Lung (tissue), 16 donors: ENCODE data around the gene COPS7A. TPM values are rescaled to one million over a fixed set of nuclear protein-coding genes. Genes with fewer than 3 reads are reported as not detected.
A peak's percentile ranks its signal among the peaks of the same experiment; 100 is the strongest.

Source experiments
- ATAC-seq: fragments of 200-7000 bp; cut with Tn5 transposase; one replicate; pipeline ENCODE4 v1.9.1; 2020; ENCODE audit warnings: moderate number of reproducible peaks; ENCODE audit not compliant: insufficient read depth, low FRiP score
- DNase-seq, 3 donors: peaks; one replicate each; pipeline ENCODE4 v3.0.0-alpha.2; 2013 to 2017
- H3K27ac ChIP-seq, 2 donors: one replicate each; pipeline ENCODE4 v1.5.1; 2013; ENCODE audit warnings: mild to moderate bottlenecking in 2 of 2, moderate library complexity in 2 of 2, control low read depth in 1 of 2, inconsistent platforms in 1 of 2, low read depth in 1 of 2, low read length in 1 of 2
- H3K27me3 ChIP-seq, 3 donors: one replicate each; pipeline ENCODE4 v1.5.1; 2013; ENCODE audit warnings: low read length in 2 of 3; ENCODE audit not compliant: control insufficient read depth in 3 of 3, insufficient read depth in 3 of 3
- H3K36me3 ChIP-seq, 4 donors: one replicate each; pipeline ENCODE4 v1.5.1; 2013; ENCODE audit warnings: low read length in 4 of 4, mild to moderate bottlenecking in 1 of 4, moderate library complexity in 1 of 4; ENCODE audit not compliant: control insufficient read depth in 4 of 4, insufficient read depth in 4 of 4
- H3K4me1 ChIP-seq, 5 donors: one replicate each; pipeline ENCODE4 v1.5.1; 2013; ENCODE audit warnings: low read length in 5 of 5, mild to moderate bottlenecking in 2 of 5, moderate library complexity in 1 of 5; ENCODE audit not compliant: control insufficient read depth in 5 of 5, insufficient read depth in 5 of 5
- H3K4me3 ChIP-seq: one replicate; pipeline ENCODE4 v1.5.1; 2013; ENCODE audit warnings: mild to moderate bottlenecking, control low read depth, moderate library complexity
- H3K9ac ChIP-seq, 2 donors: one replicate each; pipeline ENCODE4 v1.5.1; 2013; ENCODE audit warnings: low read length in 2 of 2, control low read depth in 1 of 2; ENCODE audit not compliant: insufficient read depth in 1 of 2
- H3K9me3 ChIP-seq, 4 donors: one replicate each; pipeline ENCODE4 v1.5.1; 2013; ENCODE audit warnings: low read length in 3 of 4, mild to moderate bottlenecking in 1 of 4, moderate library complexity in 1 of 4; ENCODE audit not compliant: control insufficient read depth in 4 of 4, insufficient read depth in 3 of 4
- CTCF ChIP-seq: IDR thresholded peaks from 2 replicates; pipeline ENCODE4 v1.5.1; 2012; ENCODE audit warnings: mild to moderate bottlenecking; ENCODE audit errors: control extremely low read depth, extremely low read depth
- WGBS, 2 donors: extraction: QIAGEN DNeasy Blood & Tissue Kit; methylation state at CpG; one replicate each; pipeline ENCODE4 v1.1.7; 2013; 5-methylcytosine and 5-hydroxymethylcytosine counted together
- long read RNA-seq, 5 donors: transcript quantifications; one replicate each; lab custom pipeline, GENCODE V29; 2026
- polyA plus RNA-seq, 2 donors: library from polyadenylated mRNA; stranded (reverse); fragments of 200-250 nt; gene quantifications; one replicate each; pipeline ENCODE4 v1.2.1, GENCODE V29; 2013
- total RNA-seq, 2 donors: library from RNA; depleted of rRNA in 1 of 2; stranded (reverse); fragments of >200 nt in 1 of 2; gene quantifications; one replicate each; pipeline ENCODE4 v1.2.1, GENCODE V29; 2014 to 2021
- donor health status: control.
- donor health status: control.
- donor health status: Bipolar disorder and iron deficiency.
- donor health status: healthy.
- donor health status: DM: yes; HTN: yes; CAD: no.

Gene COPS7A
- total RNA-seq (10 to 100 TPM; 40.1 to 74.7 TPM), polyA plus RNA-seq (10 to 100 TPM; 53.4 to 69.0 TPM)
- long read RNA-seq, donor 1, transcript COPS7A-215 (8 exons, 2,127 nt) = major isoform, 14 of 41 reads
- long read RNA-seq, donor 1, partial matches to known transcripts = 17 of 41 reads
- long read RNA-seq, donor 1, other reads (novel, unspliced or antisense) = 0 of 41 reads
- long read RNA-seq, donor 2, transcript COPS7A-215 (8 exons, 2,127 nt) = major isoform, 5 of 6 reads
- long read RNA-seq, donor 2, partial matches to known transcripts = 0 of 6 reads
- long read RNA-seq, donor 2, other reads (novel, unspliced or antisense) = 0 of 6 reads
- long read RNA-seq, donor 3, transcript COPS7A-215 (8 exons, 2,127 nt) = major isoform, 7 of 12 reads
- long read RNA-seq, donor 3, partial matches to known transcripts = 0 of 12 reads
- long read RNA-seq, donor 3, other reads (novel, unspliced or antisense) = 0 of 12 reads
- long read RNA-seq, donor 4, transcript COPS7A-215 (8 exons, 2,127 nt) = major isoform, 5 of 12 reads
- long read RNA-seq, donor 4, partial matches to known transcripts = 5 of 12 reads
- long read RNA-seq, donor 4, other reads (novel, unspliced or antisense) = 0 of 12 reads
- long read RNA-seq, donor 5, transcript COPS7A-204 (7 exons, 2,034 nt) = minor isoform, 5 of 24 reads
- long read RNA-seq, donor 5, transcript COPS7A-215 (8 exons, 2,127 nt) = major isoform, 16 of 24 reads
- long read RNA-seq, donor 5, partial matches to known transcripts = 0 of 24 reads
- long read RNA-seq, donor 5, other reads (novel, unspliced or antisense) = 0 of 24 reads

DNA sequence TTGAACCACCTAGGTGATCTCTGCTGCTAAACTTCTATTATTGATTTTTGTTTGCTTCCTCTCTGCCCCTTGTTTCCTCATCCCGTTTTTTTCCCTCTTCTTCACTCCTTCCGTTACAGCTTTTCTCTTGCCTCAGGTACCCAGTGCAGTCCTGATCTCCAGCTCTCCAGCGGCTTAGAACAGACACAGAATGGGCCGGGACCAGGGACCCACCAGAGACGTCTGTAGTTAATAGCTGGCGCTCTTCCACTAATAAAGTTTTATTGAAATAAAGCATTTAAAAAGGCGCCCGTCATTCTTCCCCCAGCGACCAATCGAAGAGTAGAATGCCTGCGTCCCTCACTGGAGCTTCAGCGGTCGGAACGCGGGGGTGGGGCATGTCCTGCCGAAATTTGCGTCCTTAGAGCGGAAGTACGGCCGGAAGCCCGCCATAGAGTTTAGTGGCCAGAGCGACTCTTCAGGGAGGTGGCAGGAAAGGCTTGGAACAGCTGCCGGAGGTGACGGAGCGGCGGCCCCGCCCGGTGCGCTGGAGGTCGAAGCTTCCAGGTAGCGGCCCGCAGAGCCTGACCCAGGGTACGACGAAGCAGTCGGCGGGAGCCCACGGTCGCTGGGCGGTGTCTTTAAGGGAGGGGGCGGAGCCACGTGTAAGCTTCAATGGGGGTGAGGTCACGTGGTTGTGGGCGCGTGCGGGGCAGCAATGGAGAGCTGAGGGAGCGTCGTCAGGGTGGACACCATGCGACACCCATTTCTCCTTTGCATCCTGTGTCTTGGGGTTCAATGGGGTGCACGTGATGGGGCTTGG lies at the start of gene COPS7A:
COPS7A (plus strand) TSS at position 440 of the 802 bp plus-strand sequence. CDS start 611 bp downstream, outside the sequence.
- Histone ChIP-seq H3K4me3 (peak within 1 kb of the TSS; percentile 57), H3K9me3 (no peaks in the 10 kb centered on the region), H3K4me1 (peaks cover 0 to 7% (median 7%) of the 10 kb centered on the region in 5 donors), H3K36me3 (peaks cover 3 to 21% (median 9%) of the 10 kb centered on the region in 4 donors), H3K9ac (peak within 1 kb of the TSS in 1 of 2 donors; percentile 81), H3K27ac (peak within 1 kb of the TSS; percentile 90), H3K27me3 (peaks cover 0 to 8% (median 0%) of the 10 kb centered on the region in 3 donors)
- no peak for TF ChIP-seq CTCF
- 0% methylated on average over 49 of the region's 49 CpGs for WGBS, 2 donors
- ATAC-seq (peak; percentile 98), DNase-seq (peak; percentile 97 to 99 (median 98))

DNA sequence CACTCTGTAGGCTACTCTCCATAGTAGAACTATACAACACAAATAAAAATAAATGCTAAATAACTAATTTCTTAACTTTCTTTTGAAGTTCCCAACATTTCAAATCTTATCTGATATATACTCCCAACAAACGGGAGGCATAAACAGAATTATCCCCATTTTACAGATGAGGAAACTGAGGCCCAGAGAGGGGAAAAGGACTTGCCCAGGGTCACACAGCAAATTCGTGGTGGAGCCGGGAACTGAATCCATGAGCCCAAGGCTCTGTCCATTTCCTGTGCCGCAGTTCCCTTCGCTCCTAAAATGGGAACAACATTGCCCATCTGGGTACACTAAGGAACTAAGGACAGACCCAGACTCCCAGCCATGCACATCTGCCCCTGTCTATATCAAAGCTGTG lies 46.9 kb upstream of the COPS7A start:
- ATAC-seq (no peak), DNase-seq (no peak)
- Histone ChIP-seq H3K9me3 (no peaks in the 10 kb centered on the region), H3K4me3 (no peak overlapping the region), H3K27ac (no peak overlapping the region), H3K9ac (no peak overlapping the region), H3K36me3 (peaks cover 39 to 60% (median 41%) of the 10 kb centered on the region in 4 donors), H3K27me3 (no peaks in the 10 kb centered on the region), H3K4me1 (peaks cover 0 to 2% (median 0%) of the 10 kb centered on the region in 5 donors)
- no peak for TF ChIP-seq CTCF
- WGBS, 2 donors = 96 to 97% methylated on average over 5 of the region's 5 CpGs

DNA sequence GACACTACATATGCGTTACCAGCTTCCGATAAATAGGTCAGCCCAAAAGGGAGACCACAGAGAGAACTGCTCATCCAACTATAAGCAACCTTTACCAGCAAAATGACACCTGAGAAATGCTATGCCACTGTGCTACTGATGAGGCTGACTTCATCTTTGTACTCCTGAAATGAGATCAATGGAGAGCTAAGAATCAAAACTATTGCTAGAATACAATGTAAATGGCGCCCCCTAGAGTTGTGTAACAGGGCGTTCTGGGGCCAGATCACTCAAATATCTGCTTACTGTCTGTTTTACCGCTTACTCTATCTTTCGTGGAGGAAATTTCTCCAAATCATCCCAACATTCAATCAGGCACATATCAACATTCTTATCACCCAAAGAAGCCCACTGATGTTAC lies 39.2 kb upstream of the COPS7A start:
- H3K9me3 ChIP-seq = no peaks in the 10 kb centered on the region
- DNase-seq = peak in 2 of 3 donors; percentile 34 to 36
- 67 to 69% methylated on average over 6 of the region's 6 CpGs for WGBS, 2 donors

More for the DNA sequence above, 39.2 kb upstream of the COPS7A start:
- Histone ChIP-seq H3K4me1 (peaks cover 3 to 16% (median 8%) of the 10 kb centered on the region in 5 donors), H3K36me3 (peaks cover 0 to 16% (median 11%) of the 10 kb centered on the region in 4 donors), H3K9ac (no peak overlapping the region), H3K27me3 (no peaks in the 10 kb centered on the region), H3K27ac (no peak overlapping the region), H3K4me3 (no peak overlapping the region)
- no peak for ATAC-seq
- no peak for TF ChIP-seq CTCF
